Cardiac muscle cell (in vitro differentiated cells and primary cell): Measurements from ENCODE around the gene PHF12. TPM values are rescaled to one million over a fixed set of nuclear protein-coding genes. Genes with fewer than 3 reads are reported as not detected.

Source experiments
- DNase-seq, 2 donors: peaks; one replicate each; pipeline versions ENCODE4 v3.0.0 to v3.0.0-alpha.2; 2010 to 2017; ENCODE audit warnings: low read depth in 1 of 2, low spot score in 1 of 2
- H3K27ac ChIP-seq: fragments of 200-600 bp; sonication (generic); 2 replicates; pipeline ENCODE4 v1.5.1; 2016
- H3K27me3 ChIP-seq: fragments of 200-600 bp; sonication (generic); 2 replicates; pipeline ENCODE4 v1.6.0; 2016; ENCODE audit warnings: control low read depth
- H3K36me3 ChIP-seq: fragments of 200-600 bp; sonication (generic); 2 replicates; pipeline ENCODE4 v1.5.1; 2016; ENCODE audit warnings: control low read depth
- H3K4me1 ChIP-seq: fragments of 200-600 bp; sonication (generic); 2 replicates; pipeline ENCODE4 v1.8.1; 2017; ENCODE audit warnings: low read depth, mild to moderate bottlenecking, mixed run types
- H3K4me3 ChIP-seq: fragments of 200-600 bp; sonication (generic); 2 replicates; pipeline ENCODE4 v1.5.1; 2016; ENCODE audit warnings: mild to moderate bottlenecking
- H3K9me3 ChIP-seq: fragments of 200-600 bp; sonication (generic); 2 replicates; pipeline ENCODE4 v1.5.1; 2017; ENCODE audit warnings: low read depth, mild to moderate bottlenecking, control low read depth
- CTCF ChIP-seq: IDR thresholded peaks from 2 replicates; pipeline ENCODE4 v1.5.1; 2012; ENCODE audit warnings: low read depth, mild to moderate bottlenecking, low read length
- polyA plus RNA-seq: library from polyadenylated mRNA; unstranded; fragments of >200 nt; fragmentation: Nextera tagmentation; extraction: Ambion mirVana; gene quantifications from 2 replicates; pipeline ENCODE4 v1.2.1, GENCODE V29; 2016
- total RNA-seq: library from RNA; depleted of rRNA; stranded (reverse); fragments of >200 nt; gene quantifications from 2 replicates; pipeline ENCODE4 v1.2.3, GENCODE V29; 2016

The PHF12 gene
- total and polyA plus RNA-seq, 2 experiments from 2014 or later: 17.9 to 45.6 TPM

GRCh38 chr17:28892024-28892423 lies 59.3 kb downstream of the PHF12 start:
- no peak for TF ChIP-seq CTCF
- Histone ChIP-seq H3K27me3 (no peaks in the 10 kb centered on the region), H3K27ac (no peak overlapping the region), H3K4me1 (peaks cover 16% of the 10 kb centered on the region), H3K36me3 (no peaks in the 10 kb centered on the region), H3K9me3 (no peaks in the 10 kb centered on the region), H3K4me3 (no peak overlapping the region)
- DNase-seq: no peak

GRCh38 chr17:28891201-28891600 lies 60.1 kb downstream of the PHF12 start:
- peaks cover 12% of the 10 kb centered on the region for H3K4me1 ChIP-seq
- no peak overlapping the region for H3K27ac ChIP-seq
- no peak for DNase-seq
- H3K4me3 ChIP-seq: no peak overlapping the region
- no peaks in the 10 kb centered on the region for H3K9me3 ChIP-seq
- no peaks in the 10 kb centered on the region for H3K36me3 ChIP-seq
- no peak for TF ChIP-seq CTCF
- H3K27me3 ChIP-seq: no peaks in the 10 kb centered on the region

GRCh38 chr17:28889996-28890395 lies 61.3 kb downstream of the PHF12 start:
- no peak for DNase-seq
- TF ChIP-seq CTCF: no peak
- H3K36me3 ChIP-seq: no peaks in the 10 kb centered on the region
- H3K4me3 ChIP-seq: no peak overlapping the region
- H3K4me1 ChIP-seq: peaks cover 5% of the 10 kb centered on the region
- no peaks in the 10 kb centered on the region for H3K27me3 ChIP-seq
- no peak overlapping the region for H3K27ac ChIP-seq
- no peaks in the 10 kb centered on the region for H3K9me3 ChIP-seq

- Histone ChIP-seq H3K27me3 (no peaks in the 10 kb centered on the region), H3K9me3 (no peaks in the 10 kb centered on the region), H3K4me1 (peaks cover 5% of the 10 kb centered on the region), H3K27ac (no peak overlapping the region), H3K36me3 (no peaks in the 10 kb centered on the region), H3K4me3 (no peak overlapping the region)
- TF ChIP-seq CTCF: no peak
- DNase-seq: no peak
Measured at GRCh38 chr17:28888832-28889231, 62.5 kb downstream of the PHF12 start.

GRCh38 chr17:28887871-28888471 lies 63.3 kb downstream of the PHF12 start:
- Histone ChIP-seq H3K27me3 (no peaks in the 10 kb centered on the region), H3K27ac (no peak overlapping the region), H3K36me3 (peaks cover under 1% of the 10 kb centered on the region), H3K4me3 (no peak overlapping the region), H3K4me1 (peaks cover 5% of the 10 kb centered on the region), H3K9me3 (no peaks in the 10 kb centered on the region)
- DNase-seq: no peak
- no peak for TF ChIP-seq CTCF
